Measurements from ENCODE around the gene ATP5IF1. TPM values are rescaled to one million over a fixed set of nuclear protein-coding genes. Genes with fewer than 3 reads are reported as not detected.

ATP5IF1 gene
- total and polyA plus RNA-seq, 2 of the 13 experiments (the other 11 are each of a cell fraction or from before 2014, with no cell fraction given), result 97.7 to 131 TPM

- TF ChIP-seq HOXA9 (CRISPR knock-in tag; IDR thresholded peaks at IDR 0.05; ENCODE audit: borderline replicate concordance), result no peak
- 0 out of 2 replicates have a peak, but pooled peaks have one; percentile 15 for TF ChIP-seq TBX2 (CRISPR knock-in tag; IDR thresholded peaks at IDR 0.05; ENCODE audit: borderline replicate concordance)
- Histone ChIP-seq H2AFZ (ENCODE audit: low read length) (no peak overlapping the region), H3K27me3 (ENCODE audit: control insufficient read depth in 1 of 2, insufficient read depth in 2 of 2, low read length in 2 of 2) (no peaks in the 10 kb centered on the region), H3K4me3 (replicated peaks in 1 of 3; ENCODE audit: insufficient read depth in 1 of 3, low read depth in 2 of 3, low read length in 3 of 3) (peak overlapping the region in 1 of 3 experiments; percentile 47; a peak in 1 of 6 replicates), H4K20me1 (ENCODE audit: insufficient read depth, low read length) (no peaks in the 10 kb centered on the region), H3K36me3 (replicated peaks in 1 of 2; ENCODE audit: control insufficient read depth in 1 of 2, insufficient read depth in 2 of 2, low read length in 2 of 2) (peaks cover 5 to 9% of the 10 kb centered on the region in 2 experiments; a peak in 4 of 5 replicates), H3K9ac (ENCODE audit: insufficient read depth, low read depth, low read length) (no peak overlapping the region), H3K4me1 (ENCODE audit: insufficient read depth, low read length) (peaks cover 34% of the 10 kb centered on the region), H3K4me2 (ENCODE audit: low read depth, low read length) (peak overlapping the region; percentile 52; the same call in 1 of the 2 replicates), H3K27ac (ENCODE audit: extremely low read length, insufficient read depth, low read length) (no peak overlapping the region), H3K9me3 (ENCODE audit: low read length) (no peaks in the 10 kb centered on the region), H3K79me2 (ENCODE audit: insufficient read depth, low read length) (no peaks in the 10 kb centered on the region)
- no peak for FAIRE-seq
- BruUV-seq (replicated peaks), result no TSS peak
- POLR2A ChIA-PET, result interaction anchor here (1.2 to 1.6 kb wide), 2 partner anchors 41 to 106 kb away, joined by 3 read pairs; partner anchors contain the start of genes ATP5IF1 and EYA3
- CTCF ChIA-PET (ENCODE audit: low intra/inter-chr PET ratio, low total read pairs), result no interaction called here
- no peak for DNase-seq (ENCODE audit: low spot score)
- 57% methylated on average over 5 of the region's 8 CpGs for WGBS (ENCODE audit: low lambda C conversion rate)
- intact Hi-C loops (cut with micrococcal nuclease; ENCODE audit: unreplicated experiment) (no loop called here), in situ Hi-C loops (cut with HindIII; ENCODE audit: extremely low pct_ligation_motif_present, low pct_unique_long_range_greater_than_20kb) (no loop called here)
- ATAC-seq, result peak; percentile 41
These were observed 41.4 kb upstream of the ATP5IF1 start for GRCh38 chr1:28194326-28195035.

- in situ Hi-C loops (cut with HindIII; ENCODE audit: extremely low pct_ligation_motif_present, low pct_unique_long_range_greater_than_20kb), result no loop called here
- Histone ChIP-seq H2AFZ (ENCODE audit: low read length) (no peak overlapping the region), H3K27me3 (ENCODE audit: control insufficient read depth in 1 of 2, insufficient read depth in 2 of 2, low read length in 2 of 2) (no peaks in the 10 kb centered on the region), H3K27ac (ENCODE audit: extremely low read length, insufficient read depth, low read length) (no peak overlapping the region), H3K9me3 (ENCODE audit: low read length) (no peaks in the 10 kb centered on the region), H3K4me3 (replicated peaks in 1 of 3; ENCODE audit: insufficient read depth in 1 of 3, low read depth in 2 of 3, low read length in 3 of 3) (no peak overlapping the region), H3K9ac (ENCODE audit: insufficient read depth, low read depth, low read length) (no peak overlapping the region), H3K4me2 (ENCODE audit: low read depth, low read length) (no peak overlapping the region), H3K4me1 (ENCODE audit: insufficient read depth, low read length) (peaks cover 30% of the 10 kb centered on the region), H4K20me1 (ENCODE audit: insufficient read depth, low read length) (no peaks in the 10 kb centered on the region), H3K36me3 (replicated peaks in 1 of 2; ENCODE audit: control insufficient read depth in 1 of 2, insufficient read depth in 2 of 2, low read length in 2 of 2) (peaks cover 12 to 20% of the 10 kb centered on the region in 2 experiments), H3K79me2 (ENCODE audit: insufficient read depth, low read length) (no peaks in the 10 kb centered on the region)
- FAIRE-seq (no peak), ATAC-seq (no peak), DNase-seq (ENCODE audit: low spot score) (no peak)
- TF ChIP-seq ZNF609 (CRISPR knock-in tag; IDR thresholded peaks at IDR 0.05; ENCODE audit: borderline replicate concordance), result no peak
- ChIA-PET CTCF (ENCODE audit: low intra/inter-chr PET ratio, low total read pairs) (no interaction called here), POLR2A (no interaction called here)
- intact Hi-C loops (cut with micrococcal nuclease; ENCODE audit: unreplicated experiment), result no loop called here
- WGBS (ENCODE audit: low lambda C conversion rate), result 90% methylated on average over 1 of the region's 1 CpG
- no TSS peak for BruUV-seq (replicated peaks)
These were observed 40.1 kb upstream of the ATP5IF1 start for GRCh38 chr1:28195780-28196179.

All from HepG2 (cell line).